Activated naive CD4-positive, alpha-beta T cell treated with anti-CD3 and anti-CD28 coated beads, Interleukin-2, amount 50 U/mL, for 72 hours (primary cell): Measurements from ENCODE around the gene SHTN1. TPM values are rescaled to one million over a fixed set of nuclear protein-coding genes. Genes with fewer than 3 reads are reported as not detected.

Source experiments
- ATAC-seq, 2 donors: fragments of 150-1000 bp; cut with Tn5 transposase; 2 replicates each; pipeline ENCODE4 v1.10.0; 2021; ENCODE audit warnings: mild to moderate bottlenecking in 2 of 2, moderate library complexity in 2 of 2
- DNase-seq, 2 donors: peaks; one replicate each; pipeline ENCODE4 v3.0.0; 2021 to 2022; ENCODE audit warnings: low spot score in 2 of 2
- H3K27ac Mint-ChIP-seq, 2 donors: one replicate each; pipeline ENCODE4 v1.8.0; 2022; ENCODE audit warnings: mild to moderate bottlenecking in 2 of 2, mixed read lengths in 2 of 2
- H3K36me3 Mint-ChIP-seq, 2 donors: one replicate each; pipeline ENCODE4 v1.8.0; 2022; ENCODE audit warnings: mixed read lengths in 2 of 2
- H3K9me3 Mint-ChIP-seq, 2 donors: one replicate each; pipeline ENCODE4 v1.8.0; 2022; ENCODE audit warnings: mixed read lengths in 2 of 2
- total RNA-seq, 2 donors: library from RNA; stranded (reverse); gene quantifications; one replicate each; pipeline ENCODE4 v1.2.3, GENCODE V29; 2022

Gene SHTN1
- total RNA-seq, 2 donors from 2014 or later = 0.39 TPM; not detected in 1

DNA sequence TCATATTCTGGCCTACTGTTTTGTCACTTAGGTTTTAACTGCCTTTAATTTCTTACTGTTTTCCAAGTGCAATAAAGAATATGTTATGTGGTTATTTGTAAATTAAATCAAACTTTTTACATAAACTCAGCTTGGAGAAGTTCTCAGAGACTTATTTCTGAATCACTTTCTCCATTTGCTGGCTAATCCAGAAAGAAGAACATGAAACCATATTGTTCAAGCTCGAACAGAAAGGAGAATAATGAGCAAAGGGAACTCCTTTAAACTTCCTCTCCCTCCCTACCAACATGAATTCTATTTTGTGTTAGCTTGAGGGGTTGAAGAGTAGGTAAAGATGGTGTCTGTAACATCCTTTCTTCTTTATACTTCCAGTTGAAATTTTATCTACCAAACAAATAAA, 52.3 kb downstream of the SHTN1 start:
- Mint-ChIP-seq H3K9me3 (no peaks in the 10 kb centered on the region), H3K36me3 (no peaks in the 10 kb centered on the region), H3K27ac (no peak overlapping the region)
- ATAC-seq = no peak
- DNase-seq = no peak

- Mint-ChIP-seq H3K36me3 (peaks cover 0 to 3% of the 10 kb centered on the region in 2 donors), H3K27ac (no peak overlapping the region), H3K9me3 (peaks cover 0 to 3% of the 10 kb centered on the region in 2 donors)
- no peak for DNase-seq
- ATAC-seq = no peak
Measured at GRCh38 chr10:116948530-116948870, 56.5 kb downstream of the SHTN1 start.

DNA sequence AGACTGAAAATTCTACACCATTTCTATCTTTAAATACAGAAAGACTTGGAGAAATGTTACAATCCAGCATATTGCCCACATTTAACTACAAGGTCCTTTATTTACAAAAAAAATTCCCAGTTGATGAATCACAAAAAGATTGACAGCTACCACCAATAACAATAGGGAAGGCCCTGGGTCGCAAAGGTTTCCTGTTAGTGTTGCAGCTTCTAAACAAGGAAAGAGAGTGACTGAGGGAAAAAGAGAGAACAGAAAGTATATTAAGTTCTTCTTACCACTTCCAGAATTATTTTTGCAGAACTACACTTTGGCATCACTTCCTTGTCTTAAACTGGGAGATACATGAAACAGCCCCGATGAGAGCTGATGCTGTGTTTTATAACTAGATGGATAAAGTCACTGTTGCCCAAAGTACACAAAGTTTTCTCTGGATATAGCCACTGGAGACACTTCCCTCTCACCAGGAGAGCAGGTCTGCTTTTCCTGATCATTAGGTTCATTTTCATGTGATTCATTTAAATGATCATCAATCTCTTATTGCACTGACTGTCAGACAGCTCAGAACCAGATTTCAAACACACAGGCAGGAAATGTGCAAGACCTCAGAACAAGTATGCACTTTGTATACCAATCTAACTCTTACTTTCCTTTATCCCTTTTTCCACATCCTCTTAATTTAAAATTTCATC, 57.0 kb downstream of the SHTN1 start:
- no peak for DNase-seq
- no peak for ATAC-seq
- H3K9me3 Mint-ChIP-seq = peaks cover 0 to 8% of the 10 kb centered on the region in 2 donors
- no peak overlapping the region for H3K27ac Mint-ChIP-seq
- H3K36me3 Mint-ChIP-seq = peaks cover 0 to 7% of the 10 kb centered on the region in 2 donors

DNA sequence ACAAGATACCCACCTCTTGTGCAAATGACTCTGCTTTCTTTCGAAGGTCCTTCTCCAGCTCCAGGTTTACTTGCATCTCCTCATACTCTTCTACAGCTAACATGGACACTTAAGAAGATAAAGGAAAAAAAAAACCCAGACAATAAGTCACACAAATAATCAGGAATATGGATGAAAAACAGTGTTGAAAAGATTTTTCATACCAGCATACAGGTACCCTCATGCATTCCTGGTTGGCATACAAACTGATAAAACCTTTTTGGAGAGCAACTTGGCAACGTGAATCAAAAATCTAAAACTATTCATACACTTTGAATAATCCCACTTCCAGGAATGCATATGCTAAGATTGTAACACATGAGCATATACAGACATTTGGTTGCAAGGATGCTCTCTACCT, 60.1 kb downstream of the SHTN1 start:
- Mint-ChIP-seq H3K9me3 (peaks cover 0 to 9% of the 10 kb centered on the region in 2 donors), H3K27ac (no peak overlapping the region), H3K36me3 (peaks cover 0 to 7% of the 10 kb centered on the region in 2 donors)
- ATAC-seq (no peak), DNase-seq (no peak)

GRCh38 chr10:116931806-116932205, 73.2 kb downstream of the SHTN1 start:
- H3K36me3 Mint-ChIP-seq = peaks cover 0 to 5% of the 10 kb centered on the region in 2 donors
- no peak overlapping the region for H3K27ac Mint-ChIP-seq
- DNase-seq (no peak), ATAC-seq (no peak)
- peaks cover 0 to 6% of the 10 kb centered on the region in 2 donors for H3K9me3 Mint-ChIP-seq

DNA sequence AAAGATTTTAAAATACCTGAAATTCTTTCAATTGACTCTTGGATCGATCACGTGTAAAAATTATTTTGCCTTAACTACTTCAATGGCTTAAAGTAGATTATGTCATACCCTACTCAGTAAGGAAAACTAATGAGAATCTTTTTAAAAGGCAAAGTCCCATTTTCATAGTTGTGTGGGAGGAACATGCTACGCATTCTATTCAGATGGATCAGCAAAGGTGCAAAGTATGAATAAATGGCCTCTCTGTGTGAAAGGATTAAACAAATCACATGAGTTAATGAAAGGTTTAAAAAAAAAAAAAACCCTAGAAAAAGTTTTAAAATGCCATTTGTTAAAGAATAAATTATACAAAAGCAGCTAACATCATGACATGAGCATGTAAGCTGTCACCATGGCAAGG, 78.6 kb downstream of the SHTN1 start:
- DNase-seq (no peak), ATAC-seq (no peak)
- Mint-ChIP-seq H3K36me3 (no peaks in the 10 kb centered on the region), H3K9me3 (no peaks in the 10 kb centered on the region), H3K27ac (no peak overlapping the region)

DNA sequence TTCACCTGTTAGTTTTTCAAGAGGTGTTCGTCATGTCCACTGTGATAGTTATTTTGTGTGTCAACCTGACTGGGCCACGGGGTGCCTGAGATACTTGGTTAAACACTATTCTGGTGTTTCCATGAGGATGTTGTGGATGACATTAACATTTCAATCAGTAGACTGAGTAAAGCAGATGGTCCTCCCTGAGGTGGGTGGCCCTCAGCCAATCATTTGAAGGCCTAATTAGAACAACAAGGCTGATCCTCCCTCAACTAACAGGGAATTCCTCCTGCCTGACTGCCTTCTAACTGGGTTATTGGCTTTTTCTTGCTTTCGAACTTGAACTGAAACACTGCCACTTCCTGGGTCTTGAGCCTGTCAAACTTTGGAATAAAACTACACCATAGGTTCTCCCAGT, 79.9 kb downstream of the SHTN1 start:
- ATAC-seq (no peak), DNase-seq (no peak)
- Mint-ChIP-seq H3K27ac (no peak overlapping the region), H3K36me3 (no peaks in the 10 kb centered on the region), H3K9me3 (no peaks in the 10 kb centered on the region)

GRCh38 chr10:116919706-116920105, 85.3 kb downstream of the SHTN1 start:
- DNase-seq (no peak), ATAC-seq (no peak)
- H3K9me3 Mint-ChIP-seq = no peaks in the 10 kb centered on the region
- H3K36me3 Mint-ChIP-seq = no peaks in the 10 kb centered on the region
- H3K27ac Mint-ChIP-seq = no peak overlapping the region

DNA sequence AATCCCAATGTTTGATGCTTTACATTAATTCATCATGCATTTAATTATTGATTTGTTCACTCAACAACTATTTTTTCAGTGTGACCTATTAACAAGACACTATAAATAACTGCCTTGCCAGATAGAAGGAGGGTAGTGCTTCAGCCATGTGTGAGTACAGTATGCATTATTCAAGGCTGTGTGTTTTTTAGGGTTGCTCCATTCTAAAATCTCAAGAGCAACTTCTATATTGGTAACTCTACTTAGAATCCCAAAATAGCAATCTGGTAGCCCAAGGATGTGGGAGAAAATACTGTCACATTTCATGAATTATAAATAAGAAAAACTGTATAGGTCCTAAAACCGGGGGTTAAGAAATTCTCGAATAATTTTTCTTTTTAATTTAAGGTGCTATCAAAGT, 85.8 kb downstream of the SHTN1 start:
- ATAC-seq = no peak

GRCh38 chr10:116918583-116918982, 86.4 kb downstream of the SHTN1 start:
- Mint-ChIP-seq H3K27ac (no peak overlapping the region), H3K9me3 (no peaks in the 10 kb centered on the region), H3K36me3 (no peaks in the 10 kb centered on the region)
- ATAC-seq (no peak), DNase-seq (no peak)

More for the DNA sequence above, 85.8 kb downstream of the SHTN1 start:
- no peaks in the 10 kb centered on the region for H3K9me3 Mint-ChIP-seq
- no peaks in the 10 kb centered on the region for H3K36me3 Mint-ChIP-seq
- H3K27ac Mint-ChIP-seq = no peak overlapping the region
- DNase-seq = no peak

DNA sequence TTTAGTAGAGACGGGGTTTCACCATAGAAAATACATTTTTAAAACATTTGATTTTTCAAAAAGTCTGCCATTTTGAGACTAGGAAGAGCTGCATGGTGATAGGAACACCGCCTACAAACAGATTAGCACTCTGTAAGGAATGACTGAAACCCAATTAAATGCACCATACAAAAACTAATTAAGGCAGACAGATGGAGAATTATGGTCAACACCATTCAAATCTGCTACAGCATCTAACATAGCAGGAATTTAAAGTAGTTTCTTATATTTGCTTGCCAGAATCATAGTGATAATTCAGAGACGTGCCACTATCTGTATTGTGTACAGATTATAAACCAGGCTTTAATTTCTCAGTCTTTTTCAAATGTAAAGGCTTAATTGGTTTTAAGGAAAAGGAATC, 87.5 kb downstream of the SHTN1 start:
- DNase-seq = no peak
- ATAC-seq = no peak

DNA sequence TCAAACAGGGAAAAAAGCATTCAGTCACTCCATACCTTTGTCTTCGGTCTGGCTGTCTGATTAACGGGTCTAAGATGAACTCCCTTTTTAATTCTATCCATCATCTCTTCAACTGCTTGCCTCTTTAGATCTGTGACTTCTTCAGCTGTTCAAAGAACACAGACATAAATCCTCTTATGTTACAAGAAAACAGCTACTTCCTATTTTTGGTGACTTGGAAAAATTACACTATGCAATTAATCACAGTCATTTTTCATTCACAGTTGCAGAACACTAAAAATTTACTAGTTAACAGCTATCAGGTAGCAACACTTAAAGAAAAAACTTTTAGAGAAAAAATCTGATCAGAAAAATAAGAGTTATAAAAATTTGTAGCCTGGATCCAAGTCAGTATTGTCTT, 89.6 kb downstream of the SHTN1 start:
- no peak for DNase-seq
- H3K36me3 Mint-ChIP-seq = no peaks in the 10 kb centered on the region
- no peak overlapping the region for H3K27ac Mint-ChIP-seq
- no peak for ATAC-seq
- no peaks in the 10 kb centered on the region for H3K9me3 Mint-ChIP-seq

More for the DNA sequence above, 87.5 kb downstream of the SHTN1 start:
- H3K27ac Mint-ChIP-seq = no peak overlapping the region
- H3K36me3 Mint-ChIP-seq = no peaks in the 10 kb centered on the region
- H3K9me3 Mint-ChIP-seq = no peaks in the 10 kb centered on the region

DNA sequence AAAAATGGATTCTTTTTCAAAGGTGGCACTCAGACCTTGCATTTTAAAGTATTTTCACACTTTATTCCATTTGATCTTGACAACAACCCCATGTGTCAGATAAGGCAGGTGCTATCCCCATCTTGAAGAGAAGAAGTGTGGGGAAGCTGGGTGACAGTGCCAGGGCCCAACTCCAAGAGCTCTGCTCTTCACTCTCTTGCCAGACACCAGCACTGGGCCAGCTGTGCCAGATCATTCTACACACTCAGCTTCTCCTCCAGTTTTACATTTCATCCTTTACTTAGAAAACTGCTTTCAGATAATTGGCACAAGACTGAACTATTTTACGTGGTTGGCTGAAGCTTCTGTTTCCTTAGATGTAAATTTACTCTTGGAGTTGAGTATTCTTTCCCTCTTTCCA, 91.3 kb downstream of the SHTN1 start:
- Mint-ChIP-seq H3K36me3 (no peaks in the 10 kb centered on the region), H3K9me3 (no peaks in the 10 kb centered on the region), H3K27ac (no peak overlapping the region)
- DNase-seq (no peak), ATAC-seq (no peak)

- Mint-ChIP-seq H3K9me3 (no peaks in the 10 kb centered on the region), H3K36me3 (no peaks in the 10 kb centered on the region), H3K27ac (no peak overlapping the region)
- ATAC-seq (no peak), DNase-seq (no peak)
Measured at GRCh38 chr10:116912162-116912561, 92.8 kb downstream of the SHTN1 start.

GRCh38 chr10:116910910-116911309, 94.1 kb downstream of the SHTN1 start:
- H3K27ac Mint-ChIP-seq = no peak overlapping the region
- no peaks in the 10 kb centered on the region for H3K36me3 Mint-ChIP-seq
- ATAC-seq (no peak), DNase-seq (no peak)
- H3K9me3 Mint-ChIP-seq = no peaks in the 10 kb centered on the region

- H3K27ac Mint-ChIP-seq = no peak overlapping the region
- no peak for ATAC-seq
- no peak for DNase-seq
- H3K9me3 Mint-ChIP-seq = no peaks in the 10 kb centered on the region
- H3K36me3 Mint-ChIP-seq = no peaks in the 10 kb centered on the region
Measured at GRCh38 chr10:116909307-116909706, 95.7 kb downstream of the SHTN1 start.

DNA sequence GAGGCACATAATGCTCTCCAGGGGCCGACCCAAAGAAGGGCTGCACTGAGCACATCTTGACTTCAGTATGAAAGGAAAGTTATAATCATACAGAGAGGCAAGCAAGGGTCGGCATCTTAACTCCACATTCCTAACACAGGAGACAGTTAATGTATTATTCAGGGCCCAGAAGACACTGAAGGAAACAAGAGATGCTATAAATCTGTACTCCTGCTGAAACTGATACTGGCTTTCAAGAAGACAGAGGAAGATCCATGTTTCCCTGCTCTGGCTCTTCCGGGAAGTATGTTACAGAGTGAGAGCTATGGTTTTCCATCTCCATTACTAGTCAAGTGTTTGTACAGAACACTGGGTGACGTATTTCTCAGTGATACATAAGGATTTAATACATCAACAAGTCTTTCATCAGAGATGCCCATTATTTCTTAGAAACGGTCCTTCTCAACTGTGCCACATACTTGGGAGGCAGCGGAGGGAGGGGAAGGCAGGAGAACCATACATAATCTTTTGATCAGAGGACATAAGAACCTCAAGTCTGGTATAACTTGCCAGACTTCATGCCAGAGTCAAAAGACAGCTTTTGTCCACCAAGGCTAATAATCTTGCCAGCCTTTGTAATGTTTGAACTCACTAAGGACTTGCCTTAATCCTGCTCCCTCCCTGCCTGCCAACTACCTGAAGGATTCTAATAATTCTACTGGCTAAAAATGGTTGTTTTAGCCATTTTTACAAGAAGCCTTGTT, 97.6 kb downstream of the SHTN1 start:
- no peaks in the 10 kb centered on the region for H3K36me3 Mint-ChIP-seq
- H3K27ac Mint-ChIP-seq = peak overlapping the region in 1 of 2 donors; percentile 74
- H3K9me3 Mint-ChIP-seq = no peaks in the 10 kb centered on the region
- ATAC-seq = no peak
- DNase-seq = no peak

- ATAC-seq = no peak
Measured at GRCh38 chr10:116905845-116906210, 99.2 kb downstream of the SHTN1 start.

More at GRCh38 chr10:116905845-116906210, 99.2 kb downstream of the SHTN1 start:
- no peaks in the 10 kb centered on the region for H3K36me3 Mint-ChIP-seq
- H3K9me3 Mint-ChIP-seq = no peaks in the 10 kb centered on the region
- H3K27ac Mint-ChIP-seq = no peak overlapping the region
- DNase-seq = no peak
